PC-9 (cell line): ENCODE data around the gene COPB1. TPM values are rescaled to one million over a fixed set of nuclear protein-coding genes. Genes with fewer than 3 reads are reported as not detected.

Experiments used
- BruUV-seq: library from RNA; stranded (reverse); fragments of 400-500 nt; replicated peaks from 2 replicates; lab custom pipeline; 2021; lab: Mats Ljungman, UMichigan
- CTCF ChIA-PET: fragments of 300-600 bp; sonication (Branson Sonifier 250); formaldehyde crosslinking; loops from one replicate; lab custom pipeline; 2022; ENCODE audit warnings: antibody characterized with exemption; lab: Charles Lee
- POLR2A ChIA-PET: fragments of 300-600 bp; sonication (Branson Sonifier 250); formaldehyde crosslinking; loops from one replicate; lab custom pipeline; 2022; ENCODE audit warnings: antibody characterized with exemption; ENCODE audit not compliant: unreplicated experiment; lab: Charles Lee
- DNase-seq, 2 experiments: peaks; one replicate each; pipeline versions ENCODE4 v3.0.0 to v3.0.0-alpha.2; 2015 to 2022; ENCODE audit warnings: mixed read lengths in 1 of 2
- H2AFZ ChIP-seq: fragments of 200-600 bp; sonication (generic); 2 replicates; pipeline ENCODE4 v1.8.1; 2017; ENCODE audit warnings: antibody characterized with exemption
- H3F3A ChIP-seq: fragments of 200-600 bp; sonication (generic); 2 replicates; pipeline ENCODE4 v1.8.1; 2017; ENCODE audit warnings: antibody characterized with exemption, mild to moderate bottlenecking, low read depth; ENCODE audit not compliant: insufficient read depth
- H3K27ac ChIP-seq: fragments of 200-600 bp; sonication (generic); 2 replicates; pipeline ENCODE4 v1.6.1; 2016; ENCODE audit warnings: mixed run types
- H3K27me3 ChIP-seq: fragments of 200-600 bp; sonication (generic); 2 replicates; pipeline ENCODE4 v1.6.1; 2016; ENCODE audit warnings: low read depth, mixed run types; ENCODE audit not compliant: insufficient read depth
- H3K36me3 ChIP-seq: fragments of 200-600 bp; sonication (generic); 2 replicates; pipeline ENCODE4 v1.6.1; 2016; ENCODE audit warnings: low read depth, mixed run types
- H3K4me1 ChIP-seq: fragments of 200-600 bp; sonication (generic); replicated peaks from 2 replicates; pipeline ENCODE4 v1.6.1; 2016; ENCODE audit warnings: mixed run types; ENCODE audit not compliant: insufficient read depth
- H3K4me2 ChIP-seq: fragments of 200-600 bp; sonication (generic); 2 replicates; pipeline ENCODE4 v1.6.1; 2017; ENCODE audit warnings: mixed run types
- H3K4me3 ChIP-seq: fragments of 200-600 bp; sonication (generic); 2 replicates; pipeline ENCODE4 v1.6.1; 2016; ENCODE audit warnings: mixed run types
- H3K79me2 ChIP-seq: fragments of 200-600 bp; sonication (generic); 2 replicates; pipeline ENCODE4 v1.6.1; 2017; ENCODE audit warnings: low read depth, mixed run types
- H3K9me2 ChIP-seq: fragments of 200-600 bp; sonication (generic); 2 replicates; pipeline ENCODE4 v1.8.1; 2017; ENCODE audit warnings: mild to moderate bottlenecking; ENCODE audit not compliant: insufficient read depth
- H3K9me3 ChIP-seq: fragments of 200-600 bp; sonication (generic); 2 replicates; pipeline ENCODE4 v1.8.1; 2016; ENCODE audit warnings: low read depth; ENCODE audit not compliant: insufficient read depth
- H4K20me1 ChIP-seq: fragments of 200-600 bp; sonication (generic); 2 replicates; pipeline ENCODE4 v1.8.1; 2017; ENCODE audit not compliant: insufficient read depth
- EZH2 ChIP-seq: fragments of 200-600 bp; sonication (generic); IDR thresholded peaks from 2 replicates; pipeline ENCODE4 v1.8.0; 2017; ENCODE audit warnings: antibody characterized with exemption, low read depth
- intact Hi-C: fragments of 100-400 bp; cut with micrococcal nuclease; formaldehyde crosslinking; loops from one replicate; pipeline ENCODE4 v1.10.0; 2022; ENCODE audit not compliant: unreplicated experiment
- total RNA-seq: library from RNA; stranded (reverse); gene quantifications from 2 replicates; pipeline ENCODE4 v1.2.3, GENCODE V29; 2021
- TF ChIP-seq, protein P1 (sequence below): fragments of 200-600 bp; sonication (generic); conservative IDR thresholded peaks from 2 replicates; pipeline ENCODE4 v1.6.1; 2017; ENCODE audit warnings: mixed run types, antibody characterized with exemption, mild to moderate bottlenecking, moderate library complexity

COPB1 gene
- total RNA-seq, 1 experiment from 2014 or later, result 82.8 TPM

DNA sequence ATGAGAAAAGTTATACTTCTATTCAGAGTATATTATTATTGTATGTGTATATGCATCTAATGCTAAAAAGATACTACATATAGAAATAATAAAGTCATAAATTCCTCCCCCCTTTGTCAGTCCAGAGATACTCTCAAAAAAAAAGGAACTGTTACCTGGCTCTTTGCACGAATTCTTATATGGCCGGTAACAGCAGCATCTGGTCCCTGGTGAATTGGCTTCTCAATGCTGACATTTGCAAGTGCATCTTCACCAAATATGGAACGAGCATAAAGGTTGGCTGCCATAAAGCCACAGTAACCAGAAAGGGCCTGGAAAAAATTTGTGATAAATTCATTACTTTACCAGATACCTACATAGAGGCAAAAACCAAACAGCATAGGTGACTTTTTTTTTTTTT lies 41.2 kb downstream of the COPB1 start:
- intact Hi-C loops, result loop anchor here (5.0 kb wide), 1 partner anchor 101 kb away; the partner anchor contains the start of gene RRAS2
- no peaks in the 10 kb centered on the region for H3K9me3 ChIP-seq
- no peaks in the 10 kb centered on the region for H3K27me3 ChIP-seq
- ChIA-PET POLR2A (no interaction called here), CTCF (no interaction called here)
- no peak for TF ChIP-seq EZH2
- TF ChIP-seq, protein P1, sequence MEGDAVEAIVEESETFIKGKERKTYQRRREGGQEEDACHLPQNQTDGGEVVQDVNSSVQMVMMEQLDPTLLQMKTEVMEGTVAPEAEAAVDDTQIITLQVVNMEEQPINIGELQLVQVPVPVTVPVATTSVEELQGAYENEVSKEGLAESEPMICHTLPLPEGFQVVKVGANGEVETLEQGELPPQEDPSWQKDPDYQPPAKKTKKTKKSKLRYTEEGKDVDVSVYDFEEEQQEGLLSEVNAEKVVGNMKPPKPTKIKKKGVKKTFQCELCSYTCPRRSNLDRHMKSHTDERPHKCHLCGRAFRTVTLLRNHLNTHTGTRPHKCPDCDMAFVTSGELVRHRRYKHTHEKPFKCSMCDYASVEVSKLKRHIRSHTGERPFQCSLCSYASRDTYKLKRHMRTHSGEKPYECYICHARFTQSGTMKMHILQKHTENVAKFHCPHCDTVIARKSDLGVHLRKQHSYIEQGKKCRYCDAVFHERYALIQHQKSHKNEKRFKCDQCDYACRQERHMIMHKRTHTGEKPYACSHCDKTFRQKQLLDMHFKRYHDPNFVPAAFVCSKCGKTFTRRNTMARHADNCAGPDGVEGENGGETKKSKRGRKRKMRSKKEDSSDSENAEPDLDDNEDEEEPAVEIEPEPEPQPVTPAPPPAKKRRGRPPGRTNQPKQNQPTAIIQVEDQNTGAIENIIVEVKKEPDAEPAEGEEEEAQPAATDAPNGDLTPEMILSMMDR, result no peak
- H3F3A ChIP-seq, result peaks cover 12% of the 10 kb centered on the region; the same call in 1 of the 2 replicates
- DNase-seq, result no peak
- no peaks in the 10 kb centered on the region for H3K9me2 ChIP-seq
- H3K36me3 ChIP-seq, result peaks cover 17% of the 10 kb centered on the region
- no peaks in the 10 kb centered on the region for H4K20me1 ChIP-seq
- no peak overlapping the region for H2AFZ ChIP-seq
- no peaks in the 10 kb centered on the region for H3K79me2 ChIP-seq
- no peak overlapping the region for H3K27ac ChIP-seq
- BruUV-seq, result no TSS peak
- no peak overlapping the region for H3K4me2 ChIP-seq
- H3K4me3 ChIP-seq, result no peak overlapping the region
- H3K4me1 ChIP-seq, result peaks cover 13% of the 10 kb centered on the region

DNA sequence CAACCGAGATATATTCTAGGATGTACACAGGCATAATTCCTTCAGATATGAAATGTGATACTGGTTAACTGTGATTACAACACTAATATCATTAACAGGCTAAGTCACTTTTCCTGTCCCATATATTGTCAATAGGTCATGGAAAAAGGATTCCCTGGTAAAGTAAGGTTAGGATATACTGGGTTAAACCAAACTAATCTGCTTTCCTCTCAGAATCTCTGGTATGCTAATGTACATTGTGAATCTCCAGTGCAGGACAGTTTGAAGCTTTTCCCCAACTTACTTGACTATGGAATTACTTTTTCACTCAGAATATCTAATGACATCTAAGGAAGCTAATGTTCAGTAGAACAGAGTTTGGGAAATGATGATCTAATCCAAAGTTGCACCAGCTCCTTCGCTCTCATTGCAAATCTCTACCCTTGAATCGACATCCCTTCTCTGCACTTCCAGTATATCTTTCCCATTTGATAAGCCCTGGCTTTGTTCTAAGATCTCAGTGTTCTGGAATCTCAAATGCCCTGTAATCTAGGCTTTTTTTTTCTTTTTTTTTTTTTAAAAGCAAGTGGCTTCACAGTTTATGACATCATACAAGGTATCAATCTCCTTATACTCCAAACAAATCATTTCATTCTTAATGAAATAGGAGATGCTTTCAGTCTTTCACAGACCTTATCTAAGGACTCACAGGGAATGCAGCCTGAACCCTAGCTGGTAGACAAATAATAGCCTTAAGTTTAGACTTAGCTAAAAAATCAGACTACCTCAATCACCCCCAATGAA lies 43.8 kb downstream of the COPB1 start:
- Histone ChIP-seq H4K20me1 (no peaks in the 10 kb centered on the region), H3K9me2 (no peaks in the 10 kb centered on the region), H3K4me3 (no peak overlapping the region), H3K27ac (peak overlapping the region; percentile 33; the same call in 1 of the 2 replicates), H3K4me1 (peaks cover 13% of the 10 kb centered on the region), H3K27me3 (no peaks in the 10 kb centered on the region), H3K9me3 (no peaks in the 10 kb centered on the region), H2AFZ (no peak overlapping the region), H3K4me2 (no peak overlapping the region), H3K79me2 (no peaks in the 10 kb centered on the region), H3K36me3 (peaks cover 10% of the 10 kb centered on the region), H3F3A (peaks cover 12% of the 10 kb centered on the region; the same call in 1 of the 2 replicates)
- ChIA-PET POLR2A (interaction anchor here (1.1 kb wide), 1 partner anchor 98 kb away, joined by 4 read pairs; no protein-coding TSS in a partner anchor), CTCF (interaction anchor here (0.6 to 2.5 kb wide), 9 partner anchors 15 to 290 kb away, joined by 3 to 14 read pairs (median 10); no protein-coding TSS in a partner anchor)
- no TSS peak for BruUV-seq
- TF ChIP-seq, protein P1, result no peak
- TF ChIP-seq EZH2, result no peak
- intact Hi-C loops, result loop anchor here (1.0 to 5.0 kb wide), 2 partner anchors 99 to 156 kb away; partner anchors contain the start of gene RRAS2
- no peak for DNase-seq

DNA sequence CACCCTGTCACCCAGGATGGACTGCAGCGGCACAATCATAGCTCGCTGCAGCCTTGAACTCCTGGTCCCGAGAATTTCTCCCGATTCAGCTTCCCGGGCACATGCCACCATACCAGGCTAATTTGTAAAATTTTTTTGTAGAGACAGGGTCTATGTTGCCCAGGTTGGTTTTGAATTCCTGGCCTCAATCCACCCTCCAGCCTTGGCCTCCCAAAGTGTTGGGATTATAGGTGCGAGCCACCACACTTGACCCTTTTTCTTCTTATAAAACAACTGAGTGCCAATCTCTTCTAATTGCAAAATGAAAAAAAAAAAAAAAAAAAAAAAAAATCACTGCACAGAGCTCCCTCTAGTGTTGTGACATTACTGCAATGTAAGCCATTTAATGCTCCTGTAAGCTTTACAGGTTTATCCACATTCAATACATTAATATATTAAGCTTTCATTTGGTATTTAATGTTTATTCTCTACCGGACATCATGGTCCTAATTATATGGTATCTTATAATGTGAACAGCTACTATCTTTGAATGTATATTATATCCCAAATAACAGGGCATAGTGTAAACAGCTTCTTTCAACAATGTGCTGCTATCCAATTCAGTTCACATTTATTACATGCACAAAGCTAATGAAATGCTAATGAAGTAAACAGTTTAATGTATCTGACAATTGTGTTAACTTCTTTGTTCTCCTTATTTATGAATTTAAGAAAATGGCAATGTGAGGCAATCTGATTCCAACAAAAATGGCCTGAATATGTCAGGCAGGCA lies 44.6 kb downstream of the COPB1 start:
- CTCF ChIA-PET, result interaction anchor here (0.6 to 2.5 kb wide), 11 partner anchors 14 to 289 kb away, joined by 3 to 14 read pairs (median 7); no protein-coding TSS in a partner anchor
- Histone ChIP-seq H3K4me3 (no peak overlapping the region), H3F3A (peaks cover 12% of the 10 kb centered on the region; the same call in 1 of the 2 replicates), H3K4me1 (peaks cover 13% of the 10 kb centered on the region), H3K36me3 (peaks cover 2% of the 10 kb centered on the region), H3K79me2 (no peaks in the 10 kb centered on the region), H3K9me2 (no peaks in the 10 kb centered on the region), H4K20me1 (no peaks in the 10 kb centered on the region), H3K27ac (peak overlapping the region; percentile 33; the same call in 1 of the 2 replicates), H2AFZ (no peak overlapping the region), H3K9me3 (no peaks in the 10 kb centered on the region), H3K27me3 (no peaks in the 10 kb centered on the region), H3K4me2 (0 out of 2 replicates have a peak overlapping the region, but pooled peaks have one; percentile 21)
- BruUV-seq, result TSS peak; percentile 31
- DNase-seq, result peak in 1 of 2 experiments; percentile 49
- POLR2A ChIA-PET, result interaction anchor here (0.6 to 1.1 kb wide), 2 partner anchors 33 to 97 kb away, joined by 4 to 33 read pairs; no protein-coding TSS in a partner anchor
- intact Hi-C loops, result loop anchor here (1.0 to 5.0 kb wide), 2 partner anchors 98 to 155 kb away; partner anchors contain the start of gene RRAS2
- TF ChIP-seq, protein P1, result peak; percentile 71
- TF ChIP-seq EZH2, result no peak
